GM23248 (cell line): ENCODE data around the gene INPP5A.

ENCODE experiments used
- EZH2 ChIP-seq: fragments of 200-600 bp; sonication (generic); IDR thresholded peaks from 2 replicates; pipeline ENCODE4 v1.6.1; 2018; ENCODE audit warnings: antibody characterized with exemption, mild to moderate bottlenecking; ENCODE audit not compliant: insufficient read depth, poor library complexity, severe bottlenecking
- EZH2phosphoT487 ChIP-seq: fragments of 200-600 bp; sonication (generic); IDR thresholded peaks from 2 replicates; pipeline ENCODE4 v1.6.1; 2018; ENCODE audit warnings: antibody characterized with exemption, moderate library complexity, mild to moderate bottlenecking, low read depth; ENCODE audit not compliant: insufficient read depth

DNA sequence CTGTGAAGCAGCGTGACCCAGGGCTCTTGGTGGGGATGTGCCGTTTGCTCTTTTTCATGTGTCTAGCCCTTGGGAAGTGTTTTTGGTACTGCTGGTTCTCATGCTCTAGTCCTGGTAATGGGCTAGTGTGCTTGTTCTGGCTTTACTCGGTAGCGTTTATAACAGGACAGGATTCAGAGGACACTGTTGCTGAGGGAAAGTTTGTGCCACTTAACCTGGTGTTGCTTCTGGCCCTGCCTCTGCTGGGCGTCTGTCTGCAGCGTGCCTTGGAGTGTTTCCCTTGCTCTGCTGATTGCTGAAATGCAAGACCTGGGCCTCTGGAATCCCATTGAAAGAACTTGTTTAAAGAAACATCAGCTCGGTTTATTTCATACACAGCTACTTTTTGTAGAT lies 35.0 kb downstream of the INPP5A start:
- TF ChIP-seq EZH2phosphoT487 (no peak), EZH2 (no peak)
